SK-N-SH (cell line): ENCODE data around the gene NHSL1.

Experiments
- CTCF ChIP-seq: fragments of 200-600 bp; sonication (generic); IDR thresholded peaks from 2 replicates; pipeline ENCODE4 v1.6.1; 2017; ENCODE audit warnings: antibody characterized with exemption, mild to moderate bottlenecking, moderate library complexity
- EP300 ChIP-seq, 2 experiments: IDR thresholded peaks; 2 replicates each; pipeline versions ENCODE4 v1.4.0 to v1.6.1; 2012; ENCODE audit warnings: borderline replicate concordance in 1 of 2, low read depth in 1 of 2, low read length in 1 of 2

- no peak for TF ChIP-seq CTCF
- no peak for TF ChIP-seq EP300 (IDR thresholded peaks at IDR 0.05; ENCODE audit: borderline replicate concordance in 1 of 2, low read depth in 1 of 2, low read length in 1 of 2)
Measured at GRCh38 chr6:138439546-138439945, 59.7 kb downstream of the NHSL1 start.
